HT1080 (cell line): ENCODE measurements around the gene PLEKHA7. TPM values are rescaled to one million over a fixed set of nuclear protein-coding genes. Genes with fewer than 3 reads are reported as not detected.
A peak's percentile ranks its signal among the peaks of the same experiment; 100 is the strongest.

ENCODE experiments used
- DNase-seq: peaks from one replicate; pipeline ENCODE4 v3.0.0-alpha.2; 2015; ENCODE audit warnings: low read depth
- total RNA-seq: library from RNA; depleted of rRNA; stranded (reverse); fragments of >200 nt; shearing (Covaris generic); gene quantifications from 2 replicates; pipeline ENCODE4 v1.2.3, GENCODE V29; 2014

Gene PLEKHA7
- total RNA-seq, 1 experiment from 2014 or later = 0.48 TPM

DNA sequence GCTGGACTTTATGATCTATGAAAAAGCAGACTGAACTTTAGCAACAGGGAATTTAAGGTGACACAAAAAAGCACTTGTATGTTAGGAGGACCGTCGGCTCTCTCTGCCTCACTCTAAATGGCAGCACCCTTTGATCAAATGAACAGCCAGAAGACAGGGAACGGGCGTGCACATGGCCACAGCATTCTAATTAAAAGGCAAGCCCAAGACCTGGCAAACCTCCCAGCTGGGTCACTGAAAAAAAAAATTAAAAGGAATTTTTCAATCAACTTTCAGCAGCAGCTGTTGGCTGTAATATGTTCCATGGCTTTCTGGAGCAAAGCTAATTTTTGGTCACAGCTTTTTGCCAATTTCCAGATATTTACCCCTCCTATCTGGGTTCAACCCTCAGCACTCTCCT, 159.2 kb downstream of the PLEKHA7 start:
- DNase-seq = no peak

DNA sequence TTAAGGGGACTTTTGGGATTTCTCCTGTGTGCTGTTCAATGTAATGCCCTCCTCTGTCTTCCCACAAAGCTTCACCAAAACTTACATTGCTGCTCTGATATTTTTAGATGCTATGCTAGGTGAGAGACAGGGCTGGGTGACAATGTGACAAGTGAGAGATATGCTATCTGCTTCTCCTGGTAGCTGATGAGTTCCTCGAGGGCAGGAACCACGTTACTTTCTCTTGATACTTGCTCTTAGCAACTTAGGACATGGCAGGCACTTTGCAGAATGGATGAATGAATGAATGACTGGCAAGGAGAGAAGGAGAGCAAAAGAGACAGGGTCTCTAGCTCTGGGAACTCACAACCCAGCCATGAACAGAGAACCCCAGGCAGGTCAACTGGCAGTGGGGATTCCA, 160.4 kb downstream of the PLEKHA7 start:
- DNase-seq = no peak

- no peak for DNase-seq
Measured at GRCh38 chr11:16853266-16853665, 160.9 kb downstream of the PLEKHA7 start.

DNA sequence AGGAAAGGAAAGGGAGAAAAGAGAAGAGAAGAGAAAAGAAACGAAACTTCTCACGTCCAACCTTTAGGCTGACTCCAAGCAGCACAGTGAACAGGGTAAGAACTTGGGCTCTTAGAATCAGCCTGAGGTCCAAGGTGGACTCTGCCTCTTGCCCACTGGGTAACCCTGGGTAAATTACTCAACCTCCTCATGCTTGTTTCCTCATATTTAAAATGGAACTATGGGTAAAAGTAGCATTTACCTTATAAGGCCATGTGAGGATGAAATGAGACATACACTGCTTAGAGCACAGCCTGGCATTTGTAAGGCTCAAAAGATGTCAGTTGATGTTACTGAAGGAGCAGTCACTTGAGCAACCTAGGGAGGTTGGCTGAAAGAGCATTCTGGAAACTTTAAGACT, 167.9 kb downstream of the PLEKHA7 start:
- DNase-seq = no peak

DNA sequence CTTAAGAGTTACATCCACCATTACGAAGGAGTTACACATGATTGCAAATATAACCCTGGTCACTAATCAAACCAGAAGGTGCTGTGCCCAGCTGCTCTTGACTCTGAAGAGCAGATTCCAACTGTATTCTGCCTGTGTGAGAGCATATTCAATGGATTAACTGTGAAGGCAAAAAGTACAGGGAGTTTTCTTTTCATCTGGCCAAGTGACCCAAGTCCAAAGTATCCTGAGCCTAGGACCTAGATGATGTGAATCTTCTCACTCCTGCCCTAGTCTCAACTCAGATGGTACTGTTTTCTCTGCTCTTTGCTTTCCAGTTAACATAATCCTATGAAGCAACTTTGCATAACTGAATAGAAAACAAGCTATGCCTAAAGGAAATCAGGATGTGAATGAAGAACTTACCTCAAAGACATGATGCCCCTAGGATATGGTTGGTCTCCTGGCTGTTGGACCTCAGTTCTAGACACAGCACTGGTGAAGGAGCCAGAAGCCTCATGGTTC, 169.9 kb downstream of the PLEKHA7 start:
- no peak for DNase-seq

DNA sequence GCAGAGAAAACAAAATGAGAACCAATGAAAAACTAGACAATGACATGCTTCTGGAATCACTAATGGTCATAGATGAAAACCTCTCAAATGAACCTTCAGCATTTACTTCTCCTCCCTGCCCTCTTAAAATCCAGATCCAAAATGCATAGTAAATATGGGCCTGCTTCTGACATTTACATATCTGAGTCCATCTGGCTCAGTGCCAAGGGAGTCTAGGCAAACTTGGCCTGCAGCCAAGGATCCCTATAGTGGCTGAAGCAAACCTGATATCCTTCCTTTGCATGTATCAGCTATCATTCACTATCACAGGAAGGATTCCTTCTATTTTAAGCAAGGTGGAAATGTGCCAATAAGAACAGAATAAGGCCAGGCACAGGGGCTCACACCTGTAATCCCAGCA, 170.9 kb downstream of the PLEKHA7 start:
- DNase-seq = no peak

DNA sequence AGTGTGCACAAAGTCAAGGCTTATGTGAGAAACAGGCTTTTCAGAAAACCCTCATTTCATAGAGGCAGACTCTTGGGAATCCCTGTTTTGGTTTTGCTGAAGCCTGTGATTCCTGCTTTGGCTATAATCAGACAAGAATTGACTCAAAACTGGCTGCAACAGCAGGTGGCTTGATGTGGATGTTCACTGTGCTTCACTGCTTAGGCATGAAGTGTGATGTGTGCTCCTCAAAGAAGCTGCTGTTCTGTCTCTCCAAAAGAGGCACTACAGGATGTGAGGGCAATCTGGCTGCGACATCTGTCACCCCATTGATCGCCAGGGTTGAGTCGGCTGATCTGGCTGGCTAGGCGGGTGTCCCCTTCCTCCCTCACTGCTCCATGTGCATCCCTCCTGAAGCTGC, 172.2 kb downstream of the PLEKHA7 start:
- DNase-seq = no peak

- DNase-seq = no peak
Measured at GRCh38 chr11:16841481-16841880, 172.7 kb downstream of the PLEKHA7 start.

DNA sequence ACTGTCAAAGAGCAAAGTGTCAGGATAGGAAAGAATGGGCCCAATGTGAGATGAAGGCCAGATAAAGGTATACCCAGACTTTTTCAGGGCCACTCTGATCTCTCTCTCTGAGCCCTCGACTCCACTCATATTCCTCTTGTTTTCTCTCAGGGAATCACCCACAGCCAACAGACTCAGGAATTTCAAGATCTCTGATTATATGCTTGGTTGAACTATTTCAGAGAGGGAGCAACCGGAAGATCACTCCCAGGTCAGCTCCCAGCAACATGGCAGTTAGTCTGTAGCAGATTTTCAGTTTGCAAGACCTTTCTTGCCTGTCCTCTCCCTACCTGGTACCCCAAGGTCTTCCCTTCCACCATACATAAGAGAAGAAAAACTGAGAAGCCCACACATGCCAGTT, 173.3 kb downstream of the PLEKHA7 start:
- no peak for DNase-seq

GRCh38 chr11:16839821-16840220, 174.4 kb downstream of the PLEKHA7 start:
- DNase-seq = peak; percentile 25

- no peak for DNase-seq
Measured at GRCh38 chr11:16834384-16834783, 179.8 kb downstream of the PLEKHA7 start.

- DNase-seq = no peak
Measured at GRCh38 chr11:16833026-16833425, 181.2 kb downstream of the PLEKHA7 start.

GRCh38 chr11:16832193-16832539, 182.0 kb downstream of the PLEKHA7 start:
- no peak for DNase-seq

DNA sequence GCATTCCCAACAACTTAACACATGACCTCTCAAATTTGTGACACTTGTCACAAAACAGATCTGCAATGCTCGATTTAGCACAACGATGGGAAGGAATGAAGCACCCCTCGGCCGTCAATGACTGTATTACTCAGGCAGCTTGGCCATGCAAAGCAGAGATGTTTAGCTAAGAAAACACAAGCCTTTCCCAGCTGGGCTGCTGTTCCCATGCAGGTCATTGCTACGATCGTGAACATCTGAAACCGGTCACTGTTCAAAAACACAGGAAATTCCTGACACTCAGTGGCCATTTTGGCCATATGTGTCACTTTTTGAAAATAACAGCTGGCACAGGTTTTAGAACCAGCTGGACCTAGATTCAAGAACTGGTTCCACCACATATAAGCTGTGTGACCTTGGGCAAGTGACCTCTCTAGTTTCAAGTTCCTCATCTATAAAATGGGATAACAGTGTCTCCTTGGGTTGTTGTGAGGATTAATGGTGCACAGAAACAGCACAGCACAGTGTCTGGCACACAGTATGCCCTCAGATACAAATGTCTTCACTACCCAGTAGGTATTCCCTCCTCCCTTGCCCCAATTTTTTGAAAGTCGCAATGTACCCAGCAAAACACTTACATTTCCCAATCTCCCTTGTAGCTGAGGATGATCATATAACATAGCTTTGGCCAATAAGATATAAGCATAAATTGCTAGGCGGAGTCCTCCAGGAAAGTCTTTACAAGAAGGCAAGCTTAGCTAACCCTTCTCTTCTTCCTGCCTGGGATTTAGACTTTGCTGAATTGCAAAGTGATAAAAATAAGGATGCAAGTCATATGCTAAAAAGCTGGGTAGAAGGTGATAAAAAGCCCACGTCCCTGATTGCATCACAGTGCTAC, 182.7 kb downstream of the PLEKHA7 start:
- no peak for DNase-seq

DNA sequence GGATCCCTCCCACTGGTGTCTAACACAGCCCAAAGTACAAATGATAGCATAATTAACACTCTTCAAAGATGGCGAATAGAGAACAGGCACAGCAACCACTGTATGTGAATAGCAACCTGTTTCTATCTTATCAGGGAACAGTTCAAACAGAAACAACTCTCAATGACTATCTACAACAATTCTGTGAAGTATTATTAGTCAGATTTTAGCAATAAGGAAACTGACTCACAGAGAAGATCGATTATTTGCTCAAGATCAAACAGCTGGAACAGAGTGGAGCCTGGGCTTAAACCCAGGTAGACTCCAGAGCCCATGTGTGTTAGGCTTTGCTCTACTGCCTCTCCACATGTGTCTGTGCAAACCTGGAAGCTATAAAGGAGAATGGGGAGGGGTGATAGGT, 187.1 kb downstream of the PLEKHA7 start:
- DNase-seq = no peak

GRCh38 chr11:16825968-16826367, 188.2 kb downstream of the PLEKHA7 start:
- DNase-seq = peak; percentile 10

DNA sequence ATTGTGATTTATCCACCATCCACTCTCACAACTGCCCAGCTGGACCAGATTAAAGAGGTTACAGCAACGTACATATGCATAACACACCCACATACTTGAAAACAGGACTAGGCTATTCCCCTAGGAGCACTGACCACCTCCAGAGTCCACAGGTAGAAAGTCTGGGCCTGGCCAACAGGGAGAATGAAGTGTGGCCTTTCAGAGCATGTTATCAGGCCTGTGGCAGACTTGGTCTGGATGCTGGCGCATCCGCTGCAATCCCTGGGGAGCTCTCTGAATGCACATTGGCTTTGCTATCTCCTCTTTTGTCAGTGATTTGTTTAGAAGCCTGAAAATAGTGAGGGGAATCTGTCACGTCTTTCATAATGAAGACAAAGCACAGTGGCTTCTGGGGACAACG, 189.1 kb downstream of the PLEKHA7 start:
- DNase-seq = no peak

DNA sequence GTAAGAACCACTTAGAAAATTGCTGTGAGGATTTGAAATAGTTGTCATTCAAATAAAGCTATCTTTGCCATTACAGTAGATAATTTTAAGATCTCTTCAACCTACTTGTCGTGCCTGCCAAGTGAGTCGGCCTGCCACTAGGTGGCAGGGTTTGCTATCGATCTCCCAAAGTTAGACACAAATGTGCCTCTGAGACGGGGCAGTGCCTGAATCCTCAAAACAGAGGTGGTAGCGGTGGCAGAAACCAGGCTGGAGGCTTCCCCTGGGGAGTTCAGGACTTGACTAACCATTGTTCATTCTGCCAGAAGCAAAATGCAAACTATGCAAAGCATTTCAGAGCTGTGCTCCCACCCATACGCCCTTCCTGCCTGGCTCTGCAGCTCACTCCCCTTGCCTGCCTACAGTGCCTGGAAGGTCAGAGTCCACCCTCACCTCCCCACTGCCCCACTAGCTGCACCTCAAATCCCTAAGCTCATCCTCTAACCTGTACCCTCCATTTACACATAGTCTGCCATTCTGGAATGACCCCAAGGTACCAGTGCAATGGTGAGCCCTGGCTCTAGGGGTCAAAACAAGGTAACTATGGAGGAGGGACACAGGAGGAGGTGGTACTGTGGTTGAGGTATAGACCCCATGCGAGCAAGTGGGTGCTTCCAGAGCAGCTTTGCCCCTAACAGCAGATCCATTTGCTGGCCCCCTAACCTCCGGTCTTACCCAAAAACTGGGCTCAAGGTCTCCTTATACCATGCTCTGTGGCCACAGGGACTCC, 193.7 kb downstream of the PLEKHA7 start:
- peak; percentile 57 for DNase-seq

GRCh38 chr11:16818284-16818683, 195.9 kb downstream of the PLEKHA7 start:
- DNase-seq = peak; percentile 47

GRCh38 chr11:16817351-16817750, 196.9 kb downstream of the PLEKHA7 start:
- no peak for DNase-seq

GRCh38 chr11:16816358-16817270, 197.6 kb downstream of the PLEKHA7 start:
- DNase-seq = no peak
